HG02610 (cell line): Measurements from ENCODE around the gene NFAT5.
A peak's percentile ranks its signal among the peaks of the same experiment; 100 is the strongest.

Source experiments
- ATAC-seq: cut with Tn5 transposase; IDR thresholded peaks from one replicate; pipeline ENCODE4 v1.9.1; 2021; ENCODE audit warnings: mild to moderate bottlenecking, moderate library complexity; ENCODE audit not compliant: unreplicated experiment

Gene NFAT5

DNA sequence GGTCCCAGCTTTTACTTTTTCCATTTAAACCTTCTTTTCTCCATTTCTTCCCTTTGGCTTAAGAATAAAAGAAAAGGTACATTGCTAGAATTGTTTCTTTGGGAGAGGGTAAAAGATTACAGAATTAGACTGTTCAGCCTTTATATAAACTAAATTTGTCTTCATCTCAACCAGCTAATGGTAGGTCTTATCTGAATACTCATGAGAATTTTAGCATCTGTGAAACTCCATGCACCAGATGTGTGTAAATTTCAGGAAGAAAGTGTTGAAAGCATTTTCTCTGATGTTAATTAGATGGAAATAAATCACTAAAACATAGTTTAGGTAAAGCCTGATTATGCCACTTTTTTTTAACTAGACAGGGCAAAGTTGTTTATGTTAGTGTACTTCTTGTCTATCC, 135.7 kb downstream of the NFAT5 start:
- ATAC-seq: no peak

DNA sequence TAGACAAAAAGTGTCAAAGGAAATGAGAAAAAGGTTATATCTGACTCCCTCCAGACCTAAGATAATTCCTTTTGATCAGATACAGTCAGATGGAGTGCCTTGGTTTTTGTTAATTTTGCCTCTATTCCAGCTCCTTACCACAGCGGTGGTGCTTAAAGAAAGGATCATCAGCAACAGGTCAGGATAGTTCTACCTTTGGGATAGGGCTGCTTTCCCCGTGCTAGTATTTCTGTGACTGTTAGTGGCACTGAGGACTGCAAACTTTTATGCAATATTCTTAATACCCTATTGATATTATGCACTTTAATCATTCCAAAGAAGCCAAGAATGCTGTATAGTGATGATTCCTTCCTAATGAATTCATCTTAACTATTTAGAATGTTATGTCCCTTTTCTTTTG, 136.1 kb downstream of the NFAT5 start:
- no peak for ATAC-seq

DNA sequence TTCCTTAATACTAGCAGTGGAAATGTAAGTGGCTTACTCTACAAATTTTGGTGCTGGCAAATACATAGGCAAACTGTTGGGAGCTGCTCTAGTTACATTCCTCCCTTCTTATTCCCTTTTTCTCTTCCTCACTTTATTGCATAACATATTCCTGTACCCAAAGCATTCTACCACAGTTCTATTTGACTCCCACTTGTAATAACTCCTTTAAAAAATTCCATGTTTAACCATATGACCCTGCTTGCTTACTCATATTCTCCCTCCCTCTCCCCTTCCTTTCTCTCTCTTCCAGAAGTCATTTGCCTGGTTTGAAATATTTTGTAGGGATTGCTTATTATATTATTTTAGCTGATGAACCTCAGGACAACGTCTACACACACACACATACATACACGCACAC, 137.9 kb downstream of the NFAT5 start:
- ATAC-seq: no peak

DNA sequence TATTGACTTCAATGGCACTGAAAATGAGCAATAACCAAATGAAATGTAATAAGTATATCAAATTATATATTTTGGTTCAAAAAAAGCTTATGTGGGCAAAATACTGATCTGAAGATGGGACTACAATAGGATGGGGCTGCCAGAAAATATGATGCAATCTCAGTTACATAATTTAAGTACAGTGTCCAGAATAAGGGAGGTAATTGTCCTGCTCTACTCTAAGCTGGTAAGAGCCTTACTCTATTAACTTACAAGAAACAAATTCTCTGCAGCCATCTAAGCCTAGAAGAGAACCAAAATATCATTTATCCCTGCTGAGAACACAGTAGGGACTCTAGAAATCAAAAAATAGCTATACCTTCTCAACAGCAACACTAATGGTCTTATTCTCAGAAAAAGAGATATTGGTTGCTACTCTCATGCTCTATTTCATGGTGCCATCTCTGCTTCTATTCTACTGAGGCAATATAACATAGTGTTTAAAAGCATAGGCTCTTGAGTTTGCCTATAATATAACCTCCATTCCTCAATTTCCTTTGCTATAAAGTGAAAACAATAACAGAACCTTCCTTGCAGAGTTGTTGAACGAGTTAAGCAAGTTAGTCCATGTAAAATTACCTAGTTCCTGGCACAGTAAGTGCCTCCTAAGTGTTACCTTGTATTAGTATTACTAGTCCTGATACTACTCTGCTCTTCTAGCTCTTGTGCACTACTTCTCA, 140.6 kb downstream of the NFAT5 start:
- ATAC-seq: no peak

DNA sequence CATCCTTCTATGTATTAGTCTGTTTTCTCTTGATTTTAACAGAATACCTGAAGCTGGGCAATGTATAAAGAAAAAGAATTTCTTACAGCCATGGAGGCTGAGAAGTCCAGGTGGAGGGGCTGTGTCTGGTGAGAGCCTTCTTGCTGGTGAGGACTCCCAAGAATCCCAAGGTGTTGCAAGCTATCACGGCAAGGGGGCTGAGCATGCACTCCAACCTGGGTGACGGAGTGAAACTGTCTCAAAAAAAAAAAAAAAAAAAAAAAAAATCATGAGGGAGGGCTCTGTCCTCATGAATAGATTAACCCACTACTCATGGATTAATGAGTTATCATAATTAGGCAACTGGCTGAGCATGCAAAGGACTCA, 141.2 kb downstream of the NFAT5 start:
- no peak for ATAC-seq

DNA sequence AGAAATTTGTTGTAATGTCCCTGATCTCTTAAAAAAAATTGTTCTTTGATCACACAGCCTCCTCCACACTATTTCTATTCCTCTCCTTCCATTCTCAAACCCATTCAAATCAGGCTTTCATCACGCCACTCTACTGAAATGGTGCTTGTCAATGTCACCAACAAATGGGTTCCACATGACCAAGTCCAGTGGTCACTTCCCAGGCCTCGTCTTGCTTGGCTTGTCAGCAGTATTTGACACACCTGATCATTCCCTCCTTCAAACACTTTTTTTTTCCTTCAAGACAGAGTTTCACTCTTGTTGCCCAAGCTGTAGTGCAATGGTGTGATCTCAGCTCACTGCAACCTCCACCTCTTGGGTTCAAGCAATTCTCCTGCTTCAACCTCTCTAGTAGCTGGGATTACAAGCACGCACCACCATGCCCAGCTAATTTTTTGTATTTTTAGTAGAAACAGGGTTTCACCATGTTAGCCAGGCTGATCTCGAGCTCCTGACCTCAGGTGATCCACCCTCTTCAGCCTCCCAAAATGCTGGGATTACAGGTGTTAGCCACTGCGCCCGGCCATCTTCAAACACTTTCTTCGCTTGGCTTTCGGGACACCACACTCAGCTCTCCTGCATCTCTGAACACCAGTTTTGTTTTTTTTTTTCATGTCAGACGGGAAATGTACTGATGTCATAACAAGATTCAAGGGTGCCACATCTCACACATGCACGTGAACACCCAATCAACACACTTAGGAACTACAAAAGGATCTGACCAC, 142.3 kb downstream of the NFAT5 start:
- no peak for ATAC-seq

DNA sequence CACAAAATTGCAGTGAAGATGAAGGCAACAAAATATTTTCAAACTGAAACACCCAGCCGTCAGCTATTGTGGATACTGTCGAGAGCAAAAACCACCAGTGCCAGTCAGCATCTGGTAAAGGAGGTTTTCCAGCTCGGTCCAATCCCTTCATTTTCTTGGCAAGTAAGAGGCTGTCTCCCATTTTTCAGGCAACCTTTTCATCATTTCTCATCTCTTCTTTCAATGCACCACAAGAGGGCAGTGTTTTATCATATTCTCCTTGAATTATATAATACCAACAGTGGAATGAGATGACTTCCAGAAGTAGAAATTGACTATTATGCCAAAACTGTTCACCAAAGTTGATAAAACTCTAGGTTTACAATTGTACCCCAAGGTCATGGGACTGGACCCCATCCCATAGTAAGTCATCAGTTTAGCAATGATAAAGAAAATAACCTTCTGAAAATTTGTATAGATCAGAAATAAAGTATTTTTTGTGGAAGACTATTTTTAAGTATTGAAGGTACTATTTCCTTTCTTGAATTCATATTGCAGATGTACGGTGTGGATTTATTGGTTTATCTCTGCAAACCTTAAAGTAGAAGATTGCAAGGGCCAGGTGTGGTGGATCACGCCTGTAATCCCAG, 143.8 kb downstream of the NFAT5 start:
- no peak for ATAC-seq

DNA sequence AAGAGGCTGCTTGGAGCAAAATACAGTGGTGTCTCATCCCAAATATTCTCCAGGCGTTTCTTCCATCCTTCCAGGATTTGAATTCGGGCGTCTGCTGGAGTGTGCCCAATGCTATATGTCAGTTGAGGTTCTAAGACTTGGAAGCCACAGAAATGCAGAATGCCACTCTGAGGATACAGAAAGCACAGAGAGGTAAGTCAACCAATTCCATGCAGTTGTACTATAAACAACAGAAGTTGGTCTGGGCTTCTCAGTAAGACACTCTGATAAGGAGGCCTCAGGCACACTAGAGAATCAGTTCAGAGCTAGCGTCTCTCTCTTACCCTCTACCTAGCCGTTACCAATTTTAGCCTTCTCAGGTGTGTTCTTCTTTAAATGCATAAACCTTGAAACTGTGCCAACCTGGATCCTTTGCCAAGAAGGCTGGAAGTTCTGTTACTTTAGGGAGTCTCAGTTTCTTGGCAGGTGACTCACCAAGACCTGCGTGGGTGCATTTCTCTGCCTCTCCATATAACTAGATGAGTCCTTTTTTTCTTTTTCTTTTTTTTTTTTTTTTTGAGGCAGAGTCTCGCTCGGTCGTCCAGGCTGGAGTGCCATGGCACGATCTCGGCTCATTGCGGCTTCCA, 145.5 kb downstream of the NFAT5 start:
- no peak for ATAC-seq

DNA sequence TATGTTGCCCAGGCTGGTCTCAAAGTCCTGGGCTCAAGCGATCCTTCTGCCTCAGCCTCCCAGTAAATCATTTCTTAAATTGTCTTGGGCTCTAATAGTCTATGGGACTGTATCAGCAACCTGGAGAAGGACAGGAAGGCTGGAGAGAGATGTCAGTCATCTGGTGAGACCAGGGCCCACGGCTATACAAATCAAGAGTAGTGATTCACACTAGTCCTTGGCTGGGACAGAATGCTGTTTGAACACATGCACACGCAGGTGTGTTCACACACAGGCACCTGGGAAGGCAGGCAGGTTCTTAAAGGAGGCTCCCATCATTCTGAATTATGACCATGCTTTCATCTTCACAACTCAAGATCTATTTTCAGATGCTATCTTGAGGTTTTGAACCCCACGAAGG, 146.5 kb downstream of the NFAT5 start:
- no peak for ATAC-seq

DNA sequence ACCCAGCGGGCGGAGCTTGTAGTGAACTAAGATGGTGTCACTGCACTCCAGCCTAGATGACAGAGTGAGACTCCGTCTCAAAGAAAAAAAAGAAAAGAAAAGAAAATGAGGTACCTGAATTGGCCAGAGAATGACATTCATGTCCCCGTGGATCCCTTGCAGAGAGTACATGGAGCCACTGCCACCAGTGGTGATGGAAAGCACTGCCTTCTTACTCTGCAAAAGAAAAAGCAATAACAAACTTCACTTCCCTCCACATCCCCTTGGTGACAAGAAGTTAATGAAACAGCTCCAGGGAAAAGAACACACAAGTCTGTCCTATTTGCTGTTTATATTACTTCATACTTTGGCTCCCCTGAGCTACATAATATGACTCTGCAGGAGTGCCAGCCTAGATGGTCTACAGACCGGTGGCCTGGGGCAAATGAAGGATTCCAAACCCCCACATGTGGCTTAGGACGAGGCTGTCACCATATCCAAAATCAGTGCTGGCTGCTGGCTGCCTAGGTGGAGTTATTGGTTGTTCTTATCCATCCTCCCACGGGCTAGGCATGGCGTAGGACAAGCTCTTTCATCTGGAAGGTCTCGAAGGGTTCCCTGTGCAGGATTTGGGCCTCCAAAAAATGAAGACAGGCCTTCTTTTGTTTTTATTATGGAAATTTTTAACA, 147.3 kb downstream of the NFAT5 start:
- ATAC-seq: no peak

DNA sequence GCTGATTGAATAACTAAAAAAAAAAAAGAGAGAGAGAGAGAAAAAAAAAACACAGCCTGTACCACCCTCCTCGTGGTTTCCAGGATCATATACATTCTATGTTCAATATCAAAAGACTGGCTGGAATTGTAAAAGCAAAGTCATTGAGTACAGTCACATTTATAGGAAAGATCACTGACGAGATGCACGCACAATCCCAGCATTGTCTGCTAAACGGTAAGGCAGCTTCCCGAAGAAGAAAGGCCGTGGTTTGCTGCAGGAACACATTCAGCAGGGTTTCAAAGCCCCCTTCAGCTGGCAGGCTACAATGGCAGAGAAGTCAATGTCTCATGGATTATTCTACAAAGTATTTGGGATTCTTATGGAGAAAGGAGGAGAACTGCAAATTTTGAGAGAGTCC, 151.3 kb downstream of the NFAT5 start:
- ATAC-seq: no peak

DNA sequence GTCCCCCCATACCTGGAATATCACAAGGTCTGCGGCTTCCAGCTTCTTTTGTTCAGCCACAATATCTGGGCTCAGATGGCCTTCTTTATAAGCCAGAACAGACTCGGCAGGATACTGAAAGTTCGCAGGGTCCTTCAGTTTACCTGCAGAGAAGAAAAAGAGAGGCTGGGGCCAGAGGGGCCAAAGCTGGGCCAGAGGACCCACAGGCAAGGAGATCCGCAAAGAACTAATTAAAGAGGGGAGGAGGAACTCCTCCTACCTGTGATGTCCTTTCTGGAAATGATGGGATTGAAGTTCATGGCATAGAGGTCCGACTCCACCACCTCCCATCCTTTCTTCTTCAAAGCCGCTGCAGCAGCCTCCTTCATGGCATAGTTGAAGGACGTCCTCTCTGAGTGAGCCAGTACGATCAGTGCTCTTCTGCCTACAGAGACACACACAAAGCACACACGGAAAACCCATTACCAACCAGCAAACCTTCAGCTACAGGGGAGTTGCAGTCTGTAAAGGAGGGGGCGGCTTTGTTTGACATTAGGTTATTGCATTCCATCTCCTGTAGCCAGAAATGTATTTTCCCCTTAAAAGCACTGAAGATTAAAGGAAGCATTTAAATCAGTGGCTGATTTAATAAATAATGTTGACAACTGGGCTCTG, 152.5 kb downstream of the NFAT5 start:
- ATAC-seq: no peak

DNA sequence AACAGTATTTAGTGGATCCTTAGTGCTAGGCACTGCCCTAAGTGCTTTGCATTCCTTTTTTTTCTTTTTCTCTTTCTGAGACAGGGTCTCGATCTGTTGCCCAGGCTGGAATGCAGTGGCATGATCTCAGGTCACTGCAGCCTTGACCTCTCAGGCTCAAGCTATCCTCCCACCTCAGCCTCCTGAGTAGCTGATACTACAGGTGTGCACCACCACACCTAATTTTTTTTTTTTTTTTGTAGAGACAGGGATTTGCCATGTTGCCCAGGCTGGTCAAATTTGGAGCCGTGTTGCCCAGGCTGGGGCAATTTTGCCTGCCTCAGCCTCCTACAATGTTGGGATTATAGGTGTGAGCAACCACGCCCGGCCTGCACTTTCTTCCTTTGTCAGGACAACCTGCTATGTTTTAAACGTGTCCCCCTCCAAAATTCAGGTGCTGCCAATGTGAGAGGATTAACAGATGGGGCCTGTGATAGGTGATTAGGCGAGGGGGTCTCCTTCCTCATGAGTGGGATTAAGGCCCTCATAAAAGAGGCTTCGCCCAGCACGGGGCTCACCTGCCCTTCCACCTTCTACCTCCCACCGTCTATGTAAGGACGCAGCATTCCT, 155.2 kb downstream of the NFAT5 start:
- ATAC-seq: no peak

DNA sequence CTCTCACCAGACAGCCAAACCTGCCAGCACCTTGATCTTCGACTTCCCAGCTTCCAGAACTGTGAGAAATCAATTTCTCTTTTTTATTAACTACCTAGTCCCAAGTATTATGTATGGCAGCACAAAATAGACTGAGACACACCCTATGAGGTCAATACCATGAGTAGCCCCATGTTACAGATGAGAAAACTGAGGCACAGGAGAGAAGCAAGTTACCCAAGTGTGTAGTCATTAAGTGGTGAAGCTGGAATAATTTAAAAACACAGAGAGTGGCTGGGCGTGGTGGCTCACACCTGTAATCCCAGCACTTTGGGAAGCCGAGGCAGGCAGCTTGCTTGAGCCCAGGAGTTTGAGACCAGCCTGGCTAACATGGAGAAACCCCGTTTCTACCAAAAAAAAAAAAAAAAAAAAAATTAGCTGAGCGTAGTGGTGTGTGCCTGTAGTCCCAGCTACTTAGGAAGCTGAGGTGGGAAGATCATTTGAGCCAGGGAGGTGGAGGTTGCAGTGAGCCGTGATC, 155.7 kb downstream of the NFAT5 start:
- ATAC-seq: no peak

DNA sequence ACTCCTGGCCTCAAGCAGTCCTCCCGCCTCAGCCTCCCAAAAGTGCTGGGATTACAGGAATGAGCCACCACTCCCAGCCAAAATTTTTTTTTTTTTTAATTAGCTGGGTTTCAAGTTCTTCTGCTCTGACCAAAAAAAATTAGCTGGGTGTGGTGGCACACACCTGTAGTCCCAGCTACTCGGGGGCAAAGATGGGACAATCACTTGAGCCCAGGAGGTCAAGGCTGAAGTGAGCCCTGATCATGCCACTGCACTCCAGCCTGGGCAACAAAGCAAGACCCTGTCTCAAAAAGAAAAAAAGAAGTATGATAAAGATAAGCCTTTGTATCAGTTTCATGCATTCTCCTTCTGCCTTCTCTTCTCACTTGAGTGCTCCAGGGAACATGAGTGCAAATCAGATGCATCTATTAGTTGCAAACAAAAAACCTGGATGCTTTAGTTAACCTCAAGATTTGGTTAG, 158.7 kb downstream of the NFAT5 start:
- no peak for ATAC-seq

DNA sequence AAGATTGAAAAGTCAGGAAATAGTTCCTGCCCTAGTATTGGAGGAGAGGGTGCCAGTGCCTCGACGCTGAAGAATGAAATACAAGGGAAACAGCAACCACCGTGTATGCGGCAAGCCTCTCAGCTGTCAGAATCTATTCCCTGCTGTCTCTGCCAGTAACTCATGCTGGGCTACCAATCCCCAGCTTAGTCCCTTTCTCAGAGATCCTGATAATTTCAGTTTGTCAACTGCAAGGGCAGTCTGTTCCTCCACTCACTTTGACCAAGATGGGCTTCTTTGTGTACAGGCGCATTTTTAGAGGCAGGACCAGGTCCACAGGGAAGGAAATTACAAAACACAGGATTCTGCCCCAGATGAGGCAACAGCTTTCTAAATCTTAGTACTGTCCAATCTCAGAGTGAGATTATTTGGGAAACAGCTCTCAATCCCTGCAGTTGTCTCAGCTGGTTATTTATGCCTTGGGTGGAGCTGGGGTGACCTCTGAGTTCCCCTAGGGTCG, 159.3 kb downstream of the NFAT5 start:
- ATAC-seq: no peak

DNA sequence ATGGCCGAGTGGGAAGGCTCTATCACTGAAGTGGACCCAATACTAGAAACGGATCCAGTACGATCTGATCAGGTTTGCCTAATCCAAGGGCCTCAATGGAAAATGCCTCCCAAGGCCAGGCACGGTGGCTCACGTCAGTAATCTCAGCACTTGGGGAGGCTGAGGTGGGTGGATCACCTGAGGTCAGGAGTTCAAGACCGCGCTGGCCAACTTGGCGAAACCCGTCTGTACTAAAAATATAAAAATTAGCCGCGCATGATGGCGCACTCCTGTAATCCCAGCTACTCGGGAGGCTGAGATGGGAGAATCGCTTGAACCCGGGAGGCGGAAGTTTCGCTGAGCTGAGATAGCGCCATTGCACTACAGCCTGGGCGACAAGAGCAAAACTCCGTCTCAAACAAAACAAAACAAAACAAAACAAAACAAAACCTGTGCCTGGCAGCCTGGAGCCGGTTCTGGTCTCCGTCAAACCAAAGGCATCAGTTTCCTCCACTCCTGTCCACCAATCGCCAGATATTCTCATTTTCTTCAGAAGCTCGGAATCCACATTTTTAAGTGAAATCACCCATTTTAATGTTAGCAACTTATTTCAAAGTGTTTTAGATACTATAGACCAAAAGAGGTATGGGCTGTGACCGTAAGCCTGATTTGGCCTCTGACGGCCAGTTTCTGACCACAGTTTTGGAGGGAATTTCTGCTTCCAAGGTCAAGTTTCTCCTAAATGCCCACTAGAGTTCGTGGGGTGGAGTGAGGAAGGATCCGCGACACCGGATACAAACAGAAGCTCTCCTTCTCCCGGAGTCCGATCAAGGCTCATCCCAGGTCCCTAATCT, 159.9 kb downstream of the NFAT5 start:
- no peak for ATAC-seq

DNA sequence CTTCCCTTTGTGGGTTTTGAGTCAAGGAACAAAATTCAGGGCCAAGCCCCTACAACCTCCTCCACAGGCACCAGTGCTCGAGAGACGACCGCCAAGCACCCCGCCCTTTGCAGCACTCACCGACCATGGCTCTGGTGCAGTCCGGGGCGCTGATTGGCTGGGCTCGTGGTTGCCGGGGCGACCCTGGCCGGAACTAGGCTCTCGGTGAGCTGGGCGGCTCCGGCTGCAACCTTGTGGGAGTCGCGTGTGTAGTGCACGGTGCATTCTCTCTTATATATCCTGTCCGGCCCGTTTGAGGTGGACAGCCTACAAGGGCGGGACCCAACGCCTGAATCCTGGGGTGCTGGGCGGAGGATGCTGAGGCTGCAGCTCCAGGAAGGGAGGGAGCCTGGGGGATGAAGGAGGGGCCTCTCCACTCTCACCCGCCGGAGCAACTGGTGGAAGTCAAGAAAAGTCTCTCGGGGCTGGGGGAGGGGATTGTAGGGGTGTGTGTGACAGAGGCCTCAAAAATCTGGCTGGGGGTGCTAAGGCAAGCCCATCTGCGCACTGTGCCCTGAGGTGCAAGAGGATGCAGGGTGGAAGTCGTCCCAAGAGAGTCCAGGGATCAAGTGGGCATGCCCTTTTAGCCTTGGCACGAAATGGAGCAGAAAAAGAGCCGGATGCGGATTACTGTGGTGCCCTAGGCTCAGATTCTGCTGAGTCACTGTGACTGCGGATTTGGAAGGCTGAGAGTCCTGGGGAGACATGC, 160.7 kb downstream of the NFAT5 start, which contains the start of gene NQO1:
Gene NQO1 (minus strand): TSS at position 248 of the 748 bp plus-strand sequence. CDS start 121 bp downstream, at position 127.
- peak; percentile 99 for ATAC-seq
